Measurements from ENCODE around the gene SOST. TPM values are rescaled to one million over a fixed set of nuclear protein-coding genes. Genes with fewer than 3 reads are reported as not detected.

SOST gene
- polyA plus RNA-seq, 1 of the 3 experiments (the other 2 are of a cell fraction) = not detected

GRCh38 chr17:43808076-43808475, 49.5 kb upstream of the SOST start (continued):
- TF ChIP-seq CHD2 (IDR thresholded peaks at IDR 0.05; ENCODE audit: low read length, partially characterized antibody) (no peak), TEAD4 (IDR thresholded peaks at IDR 0.05; ENCODE audit: borderline replicate concordance, insufficient read depth) (no peak)

- no peak for TF ChIP-seq FOXM1 (IDR thresholded peaks at IDR 0.05; ENCODE audit: low read depth)
- CTCF ChIA-PET = interaction anchor here (1.3 kb wide), 1 partner anchor 40 kb away, joined by 3 read pairs; no protein-coding TSS in a partner anchor
- no peaks in the 10 kb centered on the region for H3K79me2 ChIP-seq (ENCODE audit: insufficient read depth)
- H3F3A ChIP-seq (replicated peaks; ENCODE audit: insufficient read depth) = peaks cover 20% of the 10 kb centered on the region
- no peaks in the 10 kb centered on the region for H3K4me1 ChIP-seq (ENCODE audit: control insufficient read depth in 1 of 2, insufficient read depth in 2 of 2, low read depth in 1 of 2, low read length in 1 of 2)
- H3K27ac ChIP-seq (ENCODE audit: low read depth in 2 of 2, low read length in 1 of 2) = no peak overlapping the region
- H3K4me2 ChIP-seq = no peak overlapping the region
- POLR2A ChIA-PET = no interaction called here
- no peaks in the 10 kb centered on the region for H3K9me3 ChIP-seq
- no peak overlapping the region for H3K9ac ChIP-seq
- no peak overlapping the region for H2AFZ ChIP-seq (ENCODE audit: low read depth)
- no peaks in the 10 kb centered on the region for H4K20me1 ChIP-seq (ENCODE audit: insufficient read depth)
- peaks cover 6 to 52% of the 10 kb centered on the region in 2 experiments for H3K36me3 ChIP-seq (replicated peaks in 1 of 2; ENCODE audit: control insufficient read depth in 1 of 2, insufficient read depth in 2 of 2, low read length in 1 of 2)
- H3K4me3 ChIP-seq (ENCODE audit: low read depth in 2 of 2, low read length in 1 of 2) = no peak overlapping the region
- no peaks in the 10 kb centered on the region for H3K9me2 ChIP-seq
- no peak for DNase-seq
- no peaks in the 10 kb centered on the region for H3K27me3 ChIP-seq (ENCODE audit: insufficient read depth)
These were observed 46.5 kb upstream of the SOST start for GRCh38 chr17:43805117-43805516.

GRCh38 chr17:43803758-43804157, 45.2 kb upstream of the SOST start:
- DNase-seq = no peak
- no peak overlapping the region for H3K27ac ChIP-seq (ENCODE audit: low read depth in 2 of 2, low read length in 1 of 2)
- 74% methylated on average over 4 of the region's 4 CpGs for WGBS (ENCODE audit: low lambda C conversion rate)
- no peak overlapping the region for H3K4me3 ChIP-seq (ENCODE audit: low read depth in 2 of 2, low read length in 1 of 2)
- no peaks in the 10 kb centered on the region for H3K27me3 ChIP-seq (ENCODE audit: insufficient read depth)
- H4K20me1 ChIP-seq (ENCODE audit: insufficient read depth) = no peaks in the 10 kb centered on the region
- no peak for TF ChIP-seq FOXM1 (IDR thresholded peaks at IDR 0.05; ENCODE audit: low read depth)
- no peak for TF ChIP-seq TEAD4 (IDR thresholded peaks at IDR 0.05; ENCODE audit: borderline replicate concordance, insufficient read depth)
- no peak for TF ChIP-seq MAX (IDR thresholded peaks at IDR 0.05; ENCODE audit: low read depth)
- TF ChIP-seq NRF1 (IDR thresholded peaks at IDR 0.05; ENCODE audit: low read depth, low read length) = no peak
- peaks cover 20% of the 10 kb centered on the region for H3F3A ChIP-seq (replicated peaks; ENCODE audit: insufficient read depth)
- POLR2A ChIA-PET = interaction anchor here (0.5 kb wide), 1 partner anchor 123 kb away, joined by 3 read pairs; no protein-coding TSS in a partner anchor
- no peaks in the 10 kb centered on the region for H3K79me2 ChIP-seq (ENCODE audit: insufficient read depth)
- no peaks in the 10 kb centered on the region for H3K9me3 ChIP-seq
- H3K9me2 ChIP-seq = no peaks in the 10 kb centered on the region
- H3K9ac ChIP-seq = no peak overlapping the region
- CTCF ChIA-PET = interaction anchor here (0.8 kb wide), 1 partner anchor 42 kb away, joined by 4 read pairs; no protein-coding TSS in a partner anchor
- H2AFZ ChIP-seq (ENCODE audit: low read depth) = no peak overlapping the region
- no peaks in the 10 kb centered on the region for H3K4me1 ChIP-seq (ENCODE audit: control insufficient read depth in 1 of 2, insufficient read depth in 2 of 2, low read depth in 1 of 2, low read length in 1 of 2)
- H3K36me3 ChIP-seq (replicated peaks in 1 of 2; ENCODE audit: control insufficient read depth in 1 of 2, insufficient read depth in 2 of 2, low read length in 1 of 2) = peaks cover 5 to 47% of the 10 kb centered on the region in 2 experiments
- no peak overlapping the region for H3K4me2 ChIP-seq

GRCh38 chr17:43801844-43802243, 43.3 kb upstream of the SOST start:
- DNase-seq = no peak

More at GRCh38 chr17:43801844-43802243, 43.3 kb upstream of the SOST start:
- H3K36me3 ChIP-seq (replicated peaks in 1 of 2; ENCODE audit: control insufficient read depth in 1 of 2, insufficient read depth in 2 of 2, low read length in 1 of 2) = peaks cover 4 to 33% of the 10 kb centered on the region in 2 experiments
- H3K9me2 ChIP-seq = no peaks in the 10 kb centered on the region
- H3K27me3 ChIP-seq (ENCODE audit: insufficient read depth) = no peaks in the 10 kb centered on the region
- H3K4me3 ChIP-seq (ENCODE audit: low read depth in 2 of 2, low read length in 1 of 2) = no peak overlapping the region
- no peak overlapping the region for H3K27ac ChIP-seq (ENCODE audit: low read depth in 2 of 2, low read length in 1 of 2)
- WGBS (ENCODE audit: low lambda C conversion rate) = 92% methylated on average over 3 of the region's 3 CpGs
- no peaks in the 10 kb centered on the region for H3K79me2 ChIP-seq (ENCODE audit: insufficient read depth)
- H4K20me1 ChIP-seq (ENCODE audit: insufficient read depth) = no peaks in the 10 kb centered on the region
- H2AFZ ChIP-seq (ENCODE audit: low read depth) = no peak overlapping the region
- no peak overlapping the region for H3K4me2 ChIP-seq
- H3K9ac ChIP-seq = no peak overlapping the region
- POLR2A ChIA-PET = no interaction called here
- no peaks in the 10 kb centered on the region for H3K4me1 ChIP-seq (ENCODE audit: control insufficient read depth in 1 of 2, insufficient read depth in 2 of 2, low read depth in 1 of 2, low read length in 1 of 2)
- CTCF ChIA-PET = no interaction called here
- H3F3A ChIP-seq (replicated peaks; ENCODE audit: insufficient read depth) = peaks cover 20% of the 10 kb centered on the region
- no peaks in the 10 kb centered on the region for H3K9me3 ChIP-seq
- TF ChIP-seq FOXJ3 (CRISPR knock-in tag; IDR thresholded peaks at IDR 0.05) (no peak), USF1 (IDR thresholded peaks at IDR 0.05; ENCODE audit: borderline replicate concordance, low read depth) (no peak), PBX3 (IDR thresholded peaks at IDR 0.05) (no peak), ZBTB33 (IDR thresholded peaks at IDR 0.05; ENCODE audit: borderline replicate concordance, low read depth) (no peak), USF2 (IDR thresholded peaks at IDR 0.05; ENCODE audit: borderline replicate concordance, low read depth, low read length) (no peak), IRF3 (IDR thresholded peaks at IDR 0.05; ENCODE audit: low read depth, low read length) (no peak), FOSL2 (IDR thresholded peaks at IDR 0.05; ENCODE audit: borderline replicate concordance, low read depth) (no peak), MAX (IDR thresholded peaks at IDR 0.05; ENCODE audit: low read depth) (no peak)
